SK-N-SH (cell line): Measurements from ENCODE around the gene CCN6. TPM values are rescaled to one million over a fixed set of nuclear protein-coding genes. Genes with fewer than 3 reads are reported as not detected.

ENCODE experiments used
- CTCF ChIA-PET: fragments of 300-600, 350-600 bp; formaldehyde crosslinking; extraction: SDS; loops from one replicate; lab custom pipeline; 2021; lab: Yijun Ruan, JAX
- POLR2A ChIA-PET: fragments of 350-600 bp; sonication (Branson Sonifier 250); formaldehyde crosslinking; extraction: SDS; loops from one replicate; lab custom pipeline; 2020; ENCODE audit warnings: antibody characterized with exemption, inconsistent platforms; lab: Yijun Ruan, JAX
- DNase-seq: peaks from one replicate; pipeline ENCODE4 v3.0.0; 2012
- H2AFZ ChIP-seq: fragments of 200-600 bp; sonication (generic); 2 replicates; pipeline ENCODE4 v1.8.1; 2016; ENCODE audit warnings: antibody characterized with exemption, mild to moderate bottlenecking, low read depth
- H3F3A ChIP-seq: fragments of 200-600 bp; sonication (generic); replicated peaks from 2 replicates; pipeline ENCODE3; 2016; ENCODE audit warnings: antibody characterized with exemption, mild to moderate bottlenecking; ENCODE audit not compliant: insufficient read depth
- H3K27ac ChIP-seq, 2 experiments: fragments of 200-500 bp in 1 of 2; fragments of 200-600 bp in 1 of 2; sonication (Bioruptor generic) in 1 of 2; sonication (generic), shearing (Covaris generic) in 1 of 2; 2 replicates each; pipeline versions ENCODE4 v1.5.1 to v1.6.1; 2014 to 2016; ENCODE audit warnings: low read depth in 2 of 2, inconsistent platforms in 1 of 2, low read length in 1 of 2, mild to moderate bottlenecking in 1 of 2, mixed read lengths in 1 of 2
- H3K27me3 ChIP-seq: fragments of 200-600 bp; sonication (generic), shearing (Covaris generic); 2 replicates; pipeline ENCODE4 v1.6.1; 2016; ENCODE audit warnings: mixed run types; ENCODE audit not compliant: insufficient read depth
- H3K36me3 ChIP-seq, 2 experiments: fragments of 200-500 bp in 1 of 2; fragments of 200-600 bp in 1 of 2; sonication (Bioruptor generic) in 1 of 2; sonication (generic) in 1 of 2; replicated peaks in 1 of 2; 2 replicates each; pipeline versions ENCODE3 to v1.5.1; 2014 to 2016; ENCODE audit warnings: low read length in 1 of 2, mild to moderate bottlenecking in 1 of 2; ENCODE audit not compliant: insufficient read depth in 2 of 2, control insufficient read depth in 1 of 2
- H3K4me1 ChIP-seq, 2 experiments: fragments of 200-500 bp in 1 of 2; fragments of 200-600 bp in 1 of 2; sonication (Bioruptor generic) in 1 of 2; sonication (generic), shearing (Covaris generic) in 1 of 2; 2 replicates each; pipeline versions ENCODE4 v1.5.1 to v1.6.1; 2014 to 2016; ENCODE audit warnings: low read depth in 1 of 2, low read length in 1 of 2, mixed run types in 1 of 2; ENCODE audit not compliant: insufficient read depth in 2 of 2, control insufficient read depth in 1 of 2
- H3K4me2 ChIP-seq: fragments of 200-600 bp; sonication (generic), shearing (Covaris generic); 2 replicates; pipeline ENCODE4 v1.6.1; 2017; ENCODE audit warnings: mixed run types
- H3K4me3 ChIP-seq, 2 experiments: fragments of 200-500 bp in 1 of 2; fragments of 200-600 bp in 1 of 2; sonication (Bioruptor generic) in 1 of 2; sonication (generic), shearing (Covaris generic) in 1 of 2; 2 replicates each; pipeline versions ENCODE4 v1.5.1 to v1.8.1; 2014 to 2016; ENCODE audit warnings: low read depth in 2 of 2, inconsistent platforms in 1 of 2, low read length in 1 of 2, mild to moderate bottlenecking in 1 of 2, mixed read lengths in 1 of 2, moderate library complexity in 1 of 2
- H3K79me2 ChIP-seq: fragments of 200-600 bp; sonication (generic); 2 replicates; pipeline ENCODE4 v1.8.1; 2017; ENCODE audit warnings: mild to moderate bottlenecking; ENCODE audit not compliant: insufficient read depth
- H3K9ac ChIP-seq: fragments of 200-600 bp; sonication (generic); 2 replicates; pipeline ENCODE4 v1.6.1; 2017; ENCODE audit warnings: mixed run types
- H3K9me2 ChIP-seq: fragments of 200-600 bp; sonication (generic); 2 replicates; pipeline ENCODE4 v1.6.1; 2017; ENCODE audit warnings: mixed run types
- H3K9me3 ChIP-seq: fragments of 200-600 bp; sonication (generic); 2 replicates; pipeline ENCODE4 v1.6.1; 2017; ENCODE audit warnings: mixed run types, mild to moderate bottlenecking, moderate library complexity
- H4K20me1 ChIP-seq: fragments of 200-600 bp; sonication (generic); 2 replicates; pipeline ENCODE4 v1.6.1; 2017; ENCODE audit warnings: mild to moderate bottlenecking, mixed run types; ENCODE audit not compliant: insufficient read depth
- ELF1 ChIP-seq: IDR thresholded peaks from 2 replicates; pipeline ENCODE4 v1.4.0; 2012
- EZH2phosphoT487 ChIP-seq: fragments of 200-600 bp; sonication (generic); IDR thresholded peaks from 2 replicates; pipeline ENCODE4 v1.6.1; 2017; ENCODE audit warnings: low read depth, mixed run types, mild to moderate bottlenecking, antibody characterized with exemption, moderate library complexity, borderline replicate concordance
- FOSL2 ChIP-seq: IDR thresholded peaks from 2 replicates; pipeline ENCODE4 v1.4.0; 2012; ENCODE audit warnings: low read depth, mild to moderate bottlenecking, moderate library complexity, borderline replicate concordance
- FOXJ3 ChIP-seq: sonication (generic); formaldehyde crosslinking; IDR thresholded peaks from 2 replicates; pipeline ENCODE4 v1.5.1; 2020; ENCODE audit warnings: mild to moderate bottlenecking, missing genetic modification reagents
- FOXM1 ChIP-seq: IDR thresholded peaks from 2 replicates; pipeline ENCODE4 v1.4.0; 2012; ENCODE audit warnings: low read depth, mild to moderate bottlenecking
- GABPA ChIP-seq: IDR thresholded peaks from 2 replicates; pipeline ENCODE4 v1.4.0; 2012; ENCODE audit warnings: low read depth, mild to moderate bottlenecking
- MEF2A ChIP-seq: IDR thresholded peaks from 2 replicates; pipeline ENCODE4 v1.4.0; 2012; ENCODE audit warnings: low read depth, borderline replicate concordance
- MXI1 ChIP-seq: IDR thresholded peaks from 2 replicates; pipeline ENCODE4 v1.6.1; 2012; ENCODE audit warnings: mild to moderate bottlenecking, low read depth, low read length, improper control_type of control experiment
- POLR2AphosphoS5 ChIP-seq: IDR thresholded peaks from 2 replicates; pipeline ENCODE4 v1.6.1; 2012; ENCODE audit warnings: low read depth, low read length
- RAD21 ChIP-seq: IDR thresholded peaks from 2 replicates; pipeline ENCODE4 v1.6.1; 2012; ENCODE audit warnings: mild to moderate bottlenecking, low read length
- SIN3A ChIP-seq: IDR thresholded peaks from 2 replicates; pipeline ENCODE4 v1.6.1; 2012; ENCODE audit warnings: low read depth, mild to moderate bottlenecking, low read length, moderate library complexity, borderline replicate concordance
- YY1 ChIP-seq: IDR thresholded peaks from 2 replicates; pipeline ENCODE4 v1.4.0; 2012; ENCODE audit warnings: low read depth, mild to moderate bottlenecking
- WGBS: methylation state at CpG from one replicate; pipeline ENCODE4 v1.1.6; 2017; ENCODE audit warnings: low lambda C conversion rate; 5-methylcytosine and 5-hydroxymethylcytosine counted together
- polyA plus RNA-seq, 3 experiments: library from polyadenylated mRNA; depleted of rRNA; stranded (reverse); fragments of >200 nt; gene quantifications; 2 replicates each; pipeline ENCODE4 v1.2.3, GENCODE V29; 2012
- TF ChIP-seq, protein P1 (sequence below): fragments of 200-600 bp; sonication (generic); IDR thresholded peaks from 2 replicates; pipeline ENCODE4 v1.6.1; 2017; ENCODE audit warnings: antibody characterized with exemption, mild to moderate bottlenecking, moderate library complexity
- TF ChIP-seq, protein P2 (sequence below): IDR thresholded peaks from 2 replicates; pipeline ENCODE4; 2012
- TF ChIP-seq, protein P3 (sequence below): fragments of 150-350 bp; IDR thresholded peaks from 2 replicates; pipeline ENCODE4 v1.6.1; 2016; ENCODE audit warnings: mild to moderate bottlenecking, low read depth, low read length
- TF ChIP-seq, protein P4 (sequence below): IDR thresholded peaks from 2 replicates; pipeline ENCODE4 v1.4.0; 2012; ENCODE audit warnings: low read depth, borderline replicate concordance

The CCN6 gene
- polyA plus RNA-seq, 1 of the 3 experiments (the other 2 are of a cell fraction) = not detected

DNA sequence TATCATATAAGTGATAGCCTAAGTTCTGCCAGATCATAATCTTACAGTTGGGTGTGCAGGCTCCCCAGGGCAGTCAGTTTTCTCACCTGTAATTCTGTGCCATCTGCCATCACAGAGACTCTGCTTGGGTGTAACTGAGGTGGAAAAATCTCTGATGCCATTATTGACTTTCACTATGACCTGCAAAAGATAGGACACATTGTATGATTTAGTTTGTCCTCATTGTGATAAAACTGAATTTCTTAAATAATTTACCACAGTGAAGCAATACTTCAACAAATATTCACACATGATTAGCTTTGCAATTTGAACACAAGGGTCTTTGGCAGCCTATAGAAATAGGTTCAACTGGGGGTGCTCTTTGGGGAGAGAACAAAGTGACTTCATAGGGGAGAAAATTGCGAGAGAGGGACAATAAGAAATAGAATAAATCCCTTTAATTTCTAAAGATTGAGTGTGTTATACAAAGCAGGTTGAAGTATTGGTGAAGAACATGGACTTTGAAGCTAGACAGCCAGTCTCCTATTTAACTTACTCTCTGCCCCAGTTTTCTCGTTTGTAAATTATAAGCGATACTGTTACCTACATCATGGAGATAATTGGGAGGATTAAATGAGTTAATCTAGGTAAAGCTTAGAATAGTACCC lies 60.8 kb downstream of the CCN6 start:
- H3K9me2 ChIP-seq = no peaks in the 10 kb centered on the region
- CTCF ChIA-PET = interaction anchor here (1.4 kb wide), 1 partner anchor 11 kb away, joined by 5 read pairs; no protein-coding TSS in a partner anchor
- H2AFZ ChIP-seq = no peak overlapping the region
- no peak overlapping the region for H3K4me2 ChIP-seq
- H4K20me1 ChIP-seq = no peaks in the 10 kb centered on the region
- no peak overlapping the region for H3K27ac ChIP-seq
- 91% methylated on average over 3 of the region's 3 CpGs for WGBS
- no peaks in the 10 kb centered on the region for H3F3A ChIP-seq
- no peak overlapping the region for H3K9ac ChIP-seq
- no peaks in the 10 kb centered on the region for H3K27me3 ChIP-seq
- H3K4me1 ChIP-seq = peaks cover 0 to 8% of the 10 kb centered on the region in 2 experiments; a peak in 2 of 4 replicates
- POLR2A ChIA-PET = no interaction called here
- H3K36me3 ChIP-seq = peaks cover 0 to 39% of the 10 kb centered on the region in 2 experiments
- H3K79me2 ChIP-seq = no peaks in the 10 kb centered on the region
- no peaks in the 10 kb centered on the region for H3K9me3 ChIP-seq
- H3K4me3 ChIP-seq = no peak overlapping the region
- TF ChIP-seq, protein P1, sequence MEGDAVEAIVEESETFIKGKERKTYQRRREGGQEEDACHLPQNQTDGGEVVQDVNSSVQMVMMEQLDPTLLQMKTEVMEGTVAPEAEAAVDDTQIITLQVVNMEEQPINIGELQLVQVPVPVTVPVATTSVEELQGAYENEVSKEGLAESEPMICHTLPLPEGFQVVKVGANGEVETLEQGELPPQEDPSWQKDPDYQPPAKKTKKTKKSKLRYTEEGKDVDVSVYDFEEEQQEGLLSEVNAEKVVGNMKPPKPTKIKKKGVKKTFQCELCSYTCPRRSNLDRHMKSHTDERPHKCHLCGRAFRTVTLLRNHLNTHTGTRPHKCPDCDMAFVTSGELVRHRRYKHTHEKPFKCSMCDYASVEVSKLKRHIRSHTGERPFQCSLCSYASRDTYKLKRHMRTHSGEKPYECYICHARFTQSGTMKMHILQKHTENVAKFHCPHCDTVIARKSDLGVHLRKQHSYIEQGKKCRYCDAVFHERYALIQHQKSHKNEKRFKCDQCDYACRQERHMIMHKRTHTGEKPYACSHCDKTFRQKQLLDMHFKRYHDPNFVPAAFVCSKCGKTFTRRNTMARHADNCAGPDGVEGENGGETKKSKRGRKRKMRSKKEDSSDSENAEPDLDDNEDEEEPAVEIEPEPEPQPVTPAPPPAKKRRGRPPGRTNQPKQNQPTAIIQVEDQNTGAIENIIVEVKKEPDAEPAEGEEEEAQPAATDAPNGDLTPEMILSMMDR = no peak
- TF ChIP-seq ELF1 (no peak), MXI1 (no peak), FOXJ3 (no peak), RAD21 (no peak), GABPA (no peak), POLR2AphosphoS5 (no peak), EZH2phosphoT487 (no peak), SIN3A (no peak), FOSL2 (no peak), MEF2A (no peak), FOXM1 (no peak), YY1 (no peak)
- TF ChIP-seq, protein P2, sequence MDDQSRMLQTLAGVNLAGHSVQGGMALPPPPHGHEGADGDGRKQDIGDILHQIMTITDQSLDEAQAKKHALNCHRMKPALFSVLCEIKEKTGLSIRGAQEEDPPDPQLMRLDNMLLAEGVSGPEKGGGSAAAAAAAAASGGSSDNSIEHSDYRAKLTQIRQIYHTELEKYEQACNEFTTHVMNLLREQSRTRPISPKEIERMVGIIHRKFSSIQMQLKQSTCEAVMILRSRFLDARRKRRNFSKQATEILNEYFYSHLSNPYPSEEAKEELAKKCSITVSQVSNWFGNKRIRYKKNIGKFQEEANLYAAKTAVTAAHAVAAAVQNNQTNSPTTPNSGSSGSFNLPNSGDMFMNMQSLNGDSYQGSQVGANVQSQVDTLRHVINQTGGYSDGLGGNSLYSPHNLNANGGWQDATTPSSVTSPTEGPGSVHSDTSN = no peak
- TF ChIP-seq, protein P3, sequence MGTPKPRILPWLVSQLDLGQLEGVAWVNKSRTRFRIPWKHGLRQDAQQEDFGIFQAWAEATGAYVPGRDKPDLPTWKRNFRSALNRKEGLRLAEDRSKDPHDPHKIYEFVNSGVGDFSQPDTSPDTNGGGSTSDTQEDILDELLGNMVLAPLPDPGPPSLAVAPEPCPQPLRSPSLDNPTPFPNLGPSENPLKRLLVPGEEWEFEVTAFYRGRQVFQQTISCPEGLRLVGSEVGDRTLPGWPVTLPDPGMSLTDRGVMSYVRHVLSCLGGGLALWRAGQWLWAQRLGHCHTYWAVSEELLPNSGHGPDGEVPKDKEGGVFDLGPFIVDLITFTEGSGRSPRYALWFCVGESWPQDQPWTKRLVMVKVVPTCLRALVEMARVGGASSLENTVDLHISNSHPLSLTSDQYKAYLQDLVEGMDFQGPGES = no peak
- TF ChIP-seq, protein P4, sequence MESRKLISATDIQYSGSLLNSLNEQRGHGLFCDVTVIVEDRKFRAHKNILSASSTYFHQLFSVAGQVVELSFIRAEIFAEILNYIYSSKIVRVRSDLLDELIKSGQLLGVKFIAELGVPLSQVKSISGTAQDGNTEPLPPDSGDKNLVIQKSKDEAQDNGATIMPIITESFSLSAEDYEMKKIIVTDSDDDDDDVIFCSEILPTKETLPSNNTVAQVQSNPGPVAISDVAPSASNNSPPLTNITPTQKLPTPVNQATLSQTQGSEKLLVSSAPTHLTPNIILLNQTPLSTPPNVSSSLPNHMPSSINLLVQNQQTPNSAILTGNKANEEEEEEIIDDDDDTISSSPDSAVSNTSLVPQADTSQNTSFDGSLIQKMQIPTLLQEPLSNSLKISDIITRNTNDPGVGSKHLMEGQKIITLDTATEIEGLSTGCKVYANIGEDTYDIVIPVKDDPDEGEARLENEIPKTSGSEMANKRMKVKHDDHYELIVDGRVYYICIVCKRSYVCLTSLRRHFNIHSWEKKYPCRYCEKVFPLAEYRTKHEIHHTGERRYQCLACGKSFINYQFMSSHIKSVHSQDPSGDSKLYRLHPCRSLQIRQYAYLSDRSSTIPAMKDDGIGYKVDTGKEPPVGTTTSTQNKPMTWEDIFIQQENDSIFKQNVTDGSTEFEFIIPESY = no peak
- no peak for DNase-seq
